ENCODE results near the gene LRPAP1.
"Not testable (repeated sequence)": the region's sequence is repeated elsewhere in the genome, so short reads cannot be mapped to it uniquely, and the experiment has no call there.

The LRPAP1 gene

GRCh38 chr4:3515646-3516045, 16.6 kb downstream of the LRPAP1 start:
- H3K4me3 ChIP-seq (ENCODE audit: low read length) = no peak overlapping the region
- no peaks in the 10 kb centered on the region for H3K4me1 ChIP-seq (ENCODE audit: insufficient read depth, low read length)
- peaks cover 82% of the 10 kb centered on the region for H3K36me3 ChIP-seq (ENCODE audit: insufficient read depth, low read length)
- H3K9me3 ChIP-seq (ENCODE audit: insufficient read depth, low read depth, low read length) = no peaks in the 10 kb centered on the region
- no peak overlapping the region for H3K27ac ChIP-seq (ENCODE audit: low read depth, low read length)
- no peaks in the 10 kb centered on the region for H3K27me3 ChIP-seq (ENCODE audit: insufficient read depth, low read length)
- 85% methylated on average over 15 of the region's 15 CpGs for WGBS
- no peak overlapping the region for H3K9ac ChIP-seq (ENCODE audit: low read depth, low read length)

DNA sequence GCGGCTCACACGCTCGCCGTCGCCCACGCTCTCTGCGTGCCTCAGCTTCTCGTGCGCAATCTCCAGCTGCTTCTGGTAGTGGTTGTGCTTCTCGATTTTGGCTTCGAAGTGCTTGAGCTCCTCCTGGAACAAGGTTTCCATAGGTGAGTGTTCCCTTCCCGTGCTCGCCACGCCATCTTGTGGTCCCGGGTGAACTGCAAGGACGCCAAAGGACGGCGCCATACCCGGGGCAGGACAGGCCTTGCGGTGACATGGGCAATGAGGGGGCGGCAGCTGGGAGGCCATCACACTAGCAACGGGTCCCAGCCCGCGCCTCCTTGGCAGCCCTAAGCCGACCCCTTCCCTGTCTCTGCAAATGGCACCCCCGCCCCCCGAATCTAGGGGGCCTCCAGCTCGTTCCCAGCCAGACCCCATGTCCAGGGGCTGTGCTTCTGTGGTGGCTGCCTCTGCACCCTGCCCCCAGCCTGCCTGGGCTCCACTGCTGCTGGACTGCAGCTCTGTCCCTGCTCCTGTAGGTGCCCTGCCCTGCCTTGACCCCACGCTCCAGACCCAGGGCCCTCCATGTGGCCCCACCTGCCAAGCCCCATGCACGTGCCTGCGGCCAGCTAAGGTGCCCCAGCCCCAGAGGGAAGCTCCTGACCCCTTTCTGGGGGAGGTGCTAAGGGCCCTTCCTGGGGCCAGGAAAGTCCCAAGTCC, 17.3 kb downstream of the LRPAP1 start:
- H3K27me3 ChIP-seq (ENCODE audit: insufficient read depth, low read length) = no peaks in the 10 kb centered on the region
- no peak overlapping the region for H3K27ac ChIP-seq (ENCODE audit: low read depth, low read length)
- WGBS = 89% methylated on average over 31 of the region's 31 CpGs
- no peaks in the 10 kb centered on the region for H3K9me3 ChIP-seq (ENCODE audit: insufficient read depth, low read depth, low read length)
- no peak overlapping the region for H3K4me3 ChIP-seq (ENCODE audit: low read length)
- no peak overlapping the region for H3K9ac ChIP-seq (ENCODE audit: low read depth, low read length)
- H3K4me1 ChIP-seq (ENCODE audit: insufficient read depth, low read length) = no peaks in the 10 kb centered on the region
- H3K36me3 ChIP-seq (ENCODE audit: insufficient read depth, low read length) = peaks cover 81% of the 10 kb centered on the region

GRCh38 chr4:3514221-3514780, 17.9 kb downstream of the LRPAP1 start:
- peaks cover 81% of the 10 kb centered on the region for H3K36me3 ChIP-seq (ENCODE audit: insufficient read depth, low read length)
- no peaks in the 10 kb centered on the region for H3K4me1 ChIP-seq (ENCODE audit: insufficient read depth, low read length)
- H3K4me3 ChIP-seq (ENCODE audit: low read length) = no peak overlapping the region
- WGBS = 96% methylated on average over 17 of the region's 17 CpGs
- H3K9me3 ChIP-seq (ENCODE audit: insufficient read depth, low read depth, low read length) = no peaks in the 10 kb centered on the region
- no peaks in the 10 kb centered on the region for H3K27me3 ChIP-seq (ENCODE audit: insufficient read depth, low read length)
- no peak overlapping the region for H3K27ac ChIP-seq (ENCODE audit: low read depth, low read length)
- H3K9ac ChIP-seq (ENCODE audit: low read depth, low read length) = no peak overlapping the region

- H3K27me3 ChIP-seq (ENCODE audit: insufficient read depth, low read length) = no peaks in the 10 kb centered on the region
- H3K4me3 ChIP-seq (ENCODE audit: low read length) = no peak overlapping the region
- no peak overlapping the region for H3K27ac ChIP-seq (ENCODE audit: low read depth, low read length)
- peaks cover 80% of the 10 kb centered on the region for H3K36me3 ChIP-seq (ENCODE audit: insufficient read depth, low read length)
- H3K4me1 ChIP-seq (ENCODE audit: insufficient read depth, low read length) = no peaks in the 10 kb centered on the region
- no peak overlapping the region for H3K9ac ChIP-seq (ENCODE audit: low read depth, low read length)
- 94% methylated on average over 18 of the region's 18 CpGs for WGBS
- H3K9me3 ChIP-seq (ENCODE audit: insufficient read depth, low read depth, low read length) = no peaks in the 10 kb centered on the region
Observed at GRCh38 chr4:3513807-3514206, 18.4 kb downstream of the LRPAP1 start.

- Histone ChIP-seq H3K9ac (ENCODE audit: low read depth, low read length) (no peak overlapping the region), H3K36me3 (ENCODE audit: insufficient read depth, low read length) (peaks cover 80% of the 10 kb centered on the region), H3K9me3 (ENCODE audit: insufficient read depth, low read depth, low read length) (no peaks in the 10 kb centered on the region), H3K27me3 (ENCODE audit: insufficient read depth, low read length) (no peaks in the 10 kb centered on the region), H3K4me3 (ENCODE audit: low read length) (no peak overlapping the region), H3K4me1 (ENCODE audit: insufficient read depth, low read length) (no peaks in the 10 kb centered on the region), H3K27ac (ENCODE audit: low read depth, low read length) (no peak overlapping the region)
- WGBS = 96% methylated on average over 22 of the region's 22 CpGs
Observed at GRCh38 chr4:3512719-3513118, 19.5 kb downstream of the LRPAP1 start.

GRCh38 chr4:3512279-3512678, 19.9 kb downstream of the LRPAP1 start:
- 97% methylated on average over 13 of the region's 13 CpGs for WGBS
- Histone ChIP-seq H3K27ac (ENCODE audit: low read depth, low read length) (no peak overlapping the region), H3K4me1 (ENCODE audit: insufficient read depth, low read length) (no peaks in the 10 kb centered on the region), H3K9me3 (ENCODE audit: insufficient read depth, low read depth, low read length) (no peaks in the 10 kb centered on the region), H3K27me3 (ENCODE audit: insufficient read depth, low read length) (no peaks in the 10 kb centered on the region), H3K36me3 (ENCODE audit: insufficient read depth, low read length) (peaks cover 80% of the 10 kb centered on the region), H3K9ac (ENCODE audit: low read depth, low read length) (no peak overlapping the region), H3K4me3 (ENCODE audit: low read length) (no peak overlapping the region)

DNA sequence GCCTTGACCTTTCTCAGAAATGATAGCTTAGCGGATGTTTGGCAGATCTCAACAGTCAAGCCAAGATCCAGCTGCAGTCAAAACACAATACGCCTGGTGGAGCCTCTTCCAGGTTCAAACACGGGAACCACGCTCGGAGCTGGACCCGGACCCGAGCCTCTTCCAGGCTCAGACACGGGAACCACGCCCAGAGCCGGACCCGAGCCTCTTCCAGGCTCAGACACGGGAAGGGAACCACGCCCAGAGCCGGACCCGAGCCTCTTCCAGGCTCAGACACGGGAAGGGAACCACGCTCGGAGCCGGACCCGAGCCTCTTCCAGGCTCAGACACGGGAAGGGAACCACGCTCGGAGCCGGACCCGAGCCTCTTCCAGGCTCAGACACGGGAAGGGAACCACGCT, 20.6 kb downstream of the LRPAP1 start:
- H3K4me3 ChIP-seq (ENCODE audit: low read length); H3K9me3 ChIP-seq (ENCODE audit: insufficient read depth, low read depth, low read length); H3K27me3 ChIP-seq (ENCODE audit: insufficient read depth, low read length); H3K4me1 ChIP-seq (ENCODE audit: insufficient read depth, low read length); H3K27ac ChIP-seq (ENCODE audit: low read depth, low read length); H3K9ac ChIP-seq (ENCODE audit: low read depth, low read length): not testable (repeated sequence)
- peaks cover 80% of the 10 kb centered on the region for H3K36me3 ChIP-seq (ENCODE audit: insufficient read depth, low read length)
- WGBS = 97% methylated on average over 16 of the region's 27 CpGs

- peaks cover 77% of the 10 kb centered on the region for H3K36me3 ChIP-seq (ENCODE audit: insufficient read depth, low read length)
- no peaks in the 10 kb centered on the region for H3K27me3 ChIP-seq (ENCODE audit: insufficient read depth, low read length)
- WGBS = 95% methylated on average over 6 of the region's 6 CpGs
- no peaks in the 10 kb centered on the region for H3K9me3 ChIP-seq (ENCODE audit: insufficient read depth, low read depth, low read length)
- no peak overlapping the region for H3K4me3 ChIP-seq (ENCODE audit: low read length)
- H3K27ac ChIP-seq (ENCODE audit: low read depth, low read length) = no peak overlapping the region
- H3K9ac ChIP-seq (ENCODE audit: low read depth, low read length) = no peak overlapping the region
- no peaks in the 10 kb centered on the region for H3K4me1 ChIP-seq (ENCODE audit: insufficient read depth, low read length)
Observed at GRCh38 chr4:3511187-3511586, 21.0 kb downstream of the LRPAP1 start.

DNA sequence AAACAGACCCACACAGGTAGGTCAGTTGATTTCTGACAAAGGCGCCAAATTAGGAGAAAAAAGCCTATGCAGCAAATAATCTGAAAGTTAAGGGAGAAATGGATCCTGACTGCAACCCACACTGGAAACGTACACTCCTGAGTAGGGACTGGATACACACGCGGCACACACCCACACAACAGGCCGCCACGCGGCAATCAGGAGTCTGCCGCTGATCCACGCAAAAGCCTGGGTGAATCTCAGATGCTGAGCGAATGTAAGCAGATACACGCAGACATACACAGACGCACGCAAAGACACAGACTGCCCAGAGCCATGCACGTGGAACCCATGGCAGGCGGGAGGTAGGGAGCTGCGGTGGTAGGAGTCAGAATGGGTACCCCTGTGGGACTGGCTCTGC, 21.7 kb downstream of the LRPAP1 start:
- WGBS = 93% methylated on average over 16 of the region's 16 CpGs
- no peak overlapping the region for H3K4me3 ChIP-seq (ENCODE audit: low read length)
- no peak overlapping the region for H3K27ac ChIP-seq (ENCODE audit: low read depth, low read length)
- no peaks in the 10 kb centered on the region for H3K4me1 ChIP-seq (ENCODE audit: insufficient read depth, low read length)
- no peaks in the 10 kb centered on the region for H3K9me3 ChIP-seq (ENCODE audit: insufficient read depth, low read depth, low read length)
- H3K27me3 ChIP-seq (ENCODE audit: insufficient read depth, low read length) = no peaks in the 10 kb centered on the region
- peaks cover 78% of the 10 kb centered on the region for H3K36me3 ChIP-seq (ENCODE audit: insufficient read depth, low read length)
- H3K9ac ChIP-seq (ENCODE audit: low read depth, low read length) = no peak overlapping the region

- WGBS = 90% methylated on average over 10 of the region's 10 CpGs
- peaks cover 75% of the 10 kb centered on the region for H3K36me3 ChIP-seq (ENCODE audit: insufficient read depth, low read length)
- H3K4me1 ChIP-seq (ENCODE audit: insufficient read depth, low read length) = no peaks in the 10 kb centered on the region
- no peak overlapping the region for H3K4me3 ChIP-seq (ENCODE audit: low read length)
- no peaks in the 10 kb centered on the region for H3K9me3 ChIP-seq (ENCODE audit: insufficient read depth, low read depth, low read length)
- no peak overlapping the region for H3K9ac ChIP-seq (ENCODE audit: low read depth, low read length)
- H3K27me3 ChIP-seq (ENCODE audit: insufficient read depth, low read length) = no peaks in the 10 kb centered on the region; the same call in 1 of the 2 replicates
- H3K27ac ChIP-seq (ENCODE audit: low read depth, low read length) = no peak overlapping the region
Observed at GRCh38 chr4:3508542-3508941, 23.7 kb downstream of the LRPAP1 start.

DNA sequence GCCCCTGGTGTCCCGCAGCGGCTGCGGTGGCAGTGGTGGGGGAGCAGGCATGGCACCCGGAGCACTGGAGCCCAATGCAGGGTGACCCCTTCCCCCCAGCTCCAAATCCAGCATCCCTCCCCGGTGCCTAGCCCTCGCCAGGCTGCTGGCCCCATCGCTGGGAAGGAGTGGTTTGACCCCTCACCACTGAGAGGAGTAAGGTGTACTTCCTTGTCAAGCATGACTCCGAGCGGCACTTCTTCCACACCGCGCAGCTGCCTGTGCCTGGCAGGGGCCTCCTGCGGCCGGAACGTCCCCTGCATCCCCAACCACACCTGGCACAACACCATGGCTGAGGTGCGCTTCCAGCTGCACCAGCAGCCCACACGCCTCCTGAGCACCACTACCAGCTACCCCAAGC, 27.0 kb downstream of the LRPAP1 start:
- no peak overlapping the region for H3K27ac ChIP-seq (ENCODE audit: low read depth, low read length)

More for the DNA sequence above, 27.0 kb downstream of the LRPAP1 start:
- Histone ChIP-seq H3K9ac (ENCODE audit: low read depth, low read length) (no peak overlapping the region), H3K36me3 (ENCODE audit: insufficient read depth, low read length) (peaks cover 56% of the 10 kb centered on the region), H3K27me3 (ENCODE audit: insufficient read depth, low read length) (no peaks in the 10 kb centered on the region; the same call in 1 of the 2 replicates), H3K9me3 (ENCODE audit: insufficient read depth, low read depth, low read length) (no peaks in the 10 kb centered on the region), H3K4me3 (ENCODE audit: low read length) (no peak overlapping the region), H3K4me1 (ENCODE audit: insufficient read depth, low read length) (no peaks in the 10 kb centered on the region)
- WGBS = 92% methylated on average over 16 of the region's 16 CpGs
